22Rv1 (cell line): ENCODE measurements around the gene RAB9A.
"Not testable (repeated sequence)": the region's sequence is repeated elsewhere in the genome, so short reads cannot be mapped to it uniquely, and the experiment has no call there.

Source experiments
- ZFX ChIP-seq: fragments of 450-650 bp; IDR thresholded peaks from 2 replicates; pipeline ENCODE4 v1.6.1; 2017; ENCODE audit warnings: antibody characterized with exemption, borderline replicate concordance
- TF ChIP-seq, protein P1 (sequence below): fragments of 450-650 bp; IDR thresholded peaks from 2 replicates; pipeline ENCODE4 v1.5.1; 2017; ENCODE audit warnings: mild to moderate bottlenecking

- TF ChIP-seq, protein P1, sequence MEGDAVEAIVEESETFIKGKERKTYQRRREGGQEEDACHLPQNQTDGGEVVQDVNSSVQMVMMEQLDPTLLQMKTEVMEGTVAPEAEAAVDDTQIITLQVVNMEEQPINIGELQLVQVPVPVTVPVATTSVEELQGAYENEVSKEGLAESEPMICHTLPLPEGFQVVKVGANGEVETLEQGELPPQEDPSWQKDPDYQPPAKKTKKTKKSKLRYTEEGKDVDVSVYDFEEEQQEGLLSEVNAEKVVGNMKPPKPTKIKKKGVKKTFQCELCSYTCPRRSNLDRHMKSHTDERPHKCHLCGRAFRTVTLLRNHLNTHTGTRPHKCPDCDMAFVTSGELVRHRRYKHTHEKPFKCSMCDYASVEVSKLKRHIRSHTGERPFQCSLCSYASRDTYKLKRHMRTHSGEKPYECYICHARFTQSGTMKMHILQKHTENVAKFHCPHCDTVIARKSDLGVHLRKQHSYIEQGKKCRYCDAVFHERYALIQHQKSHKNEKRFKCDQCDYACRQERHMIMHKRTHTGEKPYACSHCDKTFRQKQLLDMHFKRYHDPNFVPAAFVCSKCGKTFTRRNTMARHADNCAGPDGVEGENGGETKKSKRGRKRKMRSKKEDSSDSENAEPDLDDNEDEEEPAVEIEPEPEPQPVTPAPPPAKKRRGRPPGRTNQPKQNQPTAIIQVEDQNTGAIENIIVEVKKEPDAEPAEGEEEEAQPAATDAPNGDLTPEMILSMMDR = not testable (repeated sequence)
- not testable (repeated sequence) for TF ChIP-seq ZFX
Observed at GRCh38 chrX:13726583-13726982, 37.7 kb downstream of the RAB9A start.
